Ishikawa (cell line): Measurements from ENCODE around the gene NGB.
A peak's percentile ranks its signal among the peaks of the same experiment; 100 is the strongest.

Experiments used
- CEBPB ChIP-seq: IDR thresholded peaks from 2 replicates; pipeline ENCODE4 v1.6.1; 2012
- CREB1 ChIP-seq: IDR thresholded peaks from 2 replicates; pipeline ENCODE4 v1.6.1; 2012; ENCODE audit warnings: low read depth
- EGR1 ChIP-seq: IDR thresholded peaks from 2 replicates; pipeline ENCODE4 v1.6.1; 2012
- EP300 ChIP-seq: IDR thresholded peaks from 2 replicates; pipeline ENCODE4 v1.6.1; 2012; ENCODE audit warnings: borderline replicate concordance
- FOXM1 ChIP-seq: IDR thresholded peaks from 2 replicates; pipeline ENCODE4 v1.6.1; 2012; ENCODE audit warnings: low read depth, borderline replicate concordance
- MAX ChIP-seq: IDR thresholded peaks from 2 replicates; pipeline ENCODE4 v1.6.1; 2012
- NFIC ChIP-seq: IDR thresholded peaks from 2 replicates; pipeline ENCODE4 v1.6.1; 2012
- RAD21 ChIP-seq: IDR thresholded peaks from 2 replicates; pipeline ENCODE4 v1.6.1; 2012; ENCODE audit warnings: low read depth
- REST ChIP-seq: IDR thresholded peaks from 2 replicates; pipeline ENCODE4 v1.6.1; 2012; ENCODE audit warnings: low read depth, mild to moderate bottlenecking
- TAF1 ChIP-seq: IDR thresholded peaks from 2 replicates; pipeline ENCODE4 v1.6.1; 2012; ENCODE audit warnings: low read depth, mild to moderate bottlenecking
- TCF12 ChIP-seq: IDR thresholded peaks from 2 replicates; pipeline ENCODE4 v1.6.1; 2012; ENCODE audit warnings: low read depth
- TEAD4 ChIP-seq: IDR thresholded peaks from 2 replicates; pipeline ENCODE4 v1.6.1; 2012
- USF1 ChIP-seq: IDR thresholded peaks from 2 replicates; pipeline ENCODE4 v1.6.1; 2012
- YY1 ChIP-seq: IDR thresholded peaks from 2 replicates; pipeline ENCODE4 v1.6.1; 2012; ENCODE audit warnings: low read depth
- ZBTB7A ChIP-seq: IDR thresholded peaks from 2 replicates; pipeline ENCODE4 v1.6.1; 2012; ENCODE audit warnings: low read depth

The NGB gene

GRCh38 chr14:77220246-77221017, 50.6 kb downstream of the NGB start:
- no peak for TF ChIP-seq FOXM1
- TF ChIP-seq MAX: 0 out of 2 replicates have a peak, but pooled peaks have one; percentile 22

- TF ChIP-seq ZBTB7A (no peak), REST (no peak), EGR1 (no peak), EP300 (no peak), TEAD4 (no peak), TAF1 (no peak), YY1 (no peak), RAD21 (no peak), TCF12 (no peak), CEBPB (no peak), USF1 (no peak), FOXM1 (no peak), CREB1 (no peak), MAX (no peak), NFIC (no peak)
Observed at GRCh38 chr14:77219591-77219990, 51.4 kb downstream of the NGB start.

GRCh38 chr14:77217551-77217950, 53.5 kb downstream of the NGB start:
- TF ChIP-seq RAD21 (no peak), REST (no peak), MAX (no peak), TEAD4 (no peak), USF1 (no peak), FOXM1 (no peak), YY1 (no peak), TCF12 (no peak), TAF1 (no peak), NFIC (no peak), CEBPB (no peak), ZBTB7A (no peak), EGR1 (no peak), CREB1 (no peak), EP300 (no peak)
